GM21723 (cell line): ENCODE results near the gene SLC9B1.
"Not testable (repeated sequence)": the region's sequence is repeated elsewhere in the genome, so short reads cannot be mapped to it uniquely, and the experiment has no call there.

Experiments used
- ATAC-seq: cut with Tn5 transposase; IDR thresholded peaks from one replicate; pipeline ENCODE4 v1.9.1; 2021; ENCODE audit warnings: mild to moderate bottlenecking, moderate library complexity; ENCODE audit not compliant: unreplicated experiment

Gene SLC9B1

GRCh38 chr4:102881343-102881742 is 138.2 kb downstream of the SLC9B1 start:
- no peak for ATAC-seq

GRCh38 chr4:102878901-102879300 is 140.6 kb downstream of the SLC9B1 start:
- ATAC-seq = no peak

GRCh38 chr4:102878349-102878748 is 141.2 kb downstream of the SLC9B1 start:
- not testable (repeated sequence) for ATAC-seq

GRCh38 chr4:102877477-102878106 is 141.9 kb downstream of the SLC9B1 start:
- ATAC-seq = not testable (repeated sequence)

GRCh38 chr4:102871772-102872171 is 147.7 kb downstream of the SLC9B1 start:
- no peak for ATAC-seq

- peak; percentile 34 for ATAC-seq
Measured at GRCh38 chr4:102869569-102870197, 149.8 kb downstream of the SLC9B1 start.

- ATAC-seq = peak; percentile 89
Measured at GRCh38 chr4:102868781-102869568, 150.5 kb downstream of the SLC9B1 start, which contains the start of gene CISD2. CISD2 (plus strand) TSS chr4:102868992; CDS start chr4:102869085, 93 bp downstream.

- peak; percentile 50 for ATAC-seq
Measured at GRCh38 chr4:102868153-102868780, 151.2 kb downstream of the SLC9B1 start.

GRCh38 chr4:102867278-102868152 is 152.0 kb downstream of the SLC9B1 start:
- ATAC-seq = peak; percentile 16

GRCh38 chr4:102865327-102865726 is 154.2 kb downstream of the SLC9B1 start:
- not testable (repeated sequence) for ATAC-seq

- ATAC-seq = no peak
Measured at GRCh38 chr4:102862747-102863146, 156.8 kb downstream of the SLC9B1 start.

- no peak for ATAC-seq
Measured at GRCh38 chr4:102862016-102862415, 157.5 kb downstream of the SLC9B1 start.

- ATAC-seq = no peak
Measured at GRCh38 chr4:102860611-102861324, 158.7 kb downstream of the SLC9B1 start.

GRCh38 chr4:102858828-102859464 is 160.6 kb downstream of the SLC9B1 start:
- ATAC-seq = no peak
